Lung (tissue), 12 donors: Measurements from ENCODE around the gene DOCK11. TPM values are rescaled to one million over a fixed set of nuclear protein-coding genes. Genes with fewer than 3 reads are reported as not detected.
"Not testable (repeated sequence)": the region's sequence is repeated elsewhere in the genome, so short reads cannot be mapped to it uniquely, and the experiment has no call there.

Experiments
- ATAC-seq: fragments of 200-7000 bp; cut with Tn5 transposase; one replicate; pipeline ENCODE4 v1.9.1; 2020; ENCODE audit warnings: moderate number of reproducible peaks; ENCODE audit not compliant: insufficient read depth, low FRiP score
- DNase-seq, 3 donors: peaks; one replicate each; pipeline ENCODE4 v3.0.0-alpha.2; 2013 to 2017
- H3K27ac ChIP-seq, 2 donors: one replicate each; pipeline ENCODE4 v1.5.1; 2013; ENCODE audit warnings: mild to moderate bottlenecking in 2 of 2, moderate library complexity in 2 of 2, control low read depth in 1 of 2, inconsistent platforms in 1 of 2, low read depth in 1 of 2, low read length in 1 of 2
- H3K27me3 ChIP-seq, 3 donors: one replicate each; pipeline ENCODE4 v1.5.1; 2013; ENCODE audit warnings: low read length in 2 of 3; ENCODE audit not compliant: control insufficient read depth in 3 of 3, insufficient read depth in 3 of 3
- H3K36me3 ChIP-seq, 4 donors: one replicate each; pipeline ENCODE4 v1.5.1; 2013; ENCODE audit warnings: low read length in 4 of 4, mild to moderate bottlenecking in 1 of 4, moderate library complexity in 1 of 4; ENCODE audit not compliant: control insufficient read depth in 4 of 4, insufficient read depth in 4 of 4
- H3K4me1 ChIP-seq, 5 donors: one replicate each; pipeline ENCODE4 v1.5.1; 2013; ENCODE audit warnings: low read length in 5 of 5, mild to moderate bottlenecking in 2 of 5, moderate library complexity in 1 of 5; ENCODE audit not compliant: control insufficient read depth in 5 of 5, insufficient read depth in 5 of 5
- H3K4me3 ChIP-seq: one replicate; pipeline ENCODE4 v1.5.1; 2013; ENCODE audit warnings: mild to moderate bottlenecking, control low read depth, moderate library complexity
- H3K9ac ChIP-seq, 2 donors: one replicate each; pipeline ENCODE4 v1.5.1; 2013; ENCODE audit warnings: low read length in 2 of 2, control low read depth in 1 of 2; ENCODE audit not compliant: insufficient read depth in 1 of 2
- H3K9me3 ChIP-seq, 4 donors: one replicate each; pipeline ENCODE4 v1.5.1; 2013; ENCODE audit warnings: low read length in 3 of 4, mild to moderate bottlenecking in 1 of 4, moderate library complexity in 1 of 4; ENCODE audit not compliant: control insufficient read depth in 4 of 4, insufficient read depth in 3 of 4
- WGBS, 2 donors: extraction: QIAGEN DNeasy Blood & Tissue Kit; methylation state at CpG; one replicate each; pipeline ENCODE4 v1.1.7; 2013; 5-methylcytosine and 5-hydroxymethylcytosine counted together
- polyA plus RNA-seq, 2 donors: library from polyadenylated mRNA; stranded (reverse); fragments of 200-250 nt; gene quantifications; one replicate each; pipeline ENCODE4 v1.2.1, GENCODE V29; 2013
- total RNA-seq, 2 donors: library from RNA; depleted of rRNA in 1 of 2; stranded (reverse); fragments of >200 nt in 1 of 2; gene quantifications; one replicate each; pipeline ENCODE4 v1.2.1, GENCODE V29; 2014 to 2021
- TF ChIP-seq, protein P1 (sequence below): IDR thresholded peaks from 2 replicates; pipeline ENCODE4 v1.5.1; 2012; ENCODE audit warnings: mild to moderate bottlenecking; ENCODE audit errors: control extremely low read depth, extremely low read depth
- donor health status: control.
- donor health status: control.
- donor health status: Bipolar disorder and iron deficiency.
- donor health status: healthy.
- donor health status: DM: yes; HTN: yes; CAD: no.

The DOCK11 gene
- total and polyA plus RNA-seq, 4 donors, result 16.0 to 32.0 (median 23.6) TPM

GRCh38 chrX:118702741-118703140 lies 207.1 kb downstream of the DOCK11 start:
- no peaks in the 10 kb centered on the region for H3K9me3 ChIP-seq
- 87 to 90% methylated on average over 5 of the region's 5 CpGs for WGBS, 2 donors
- H3K4me3 ChIP-seq, result no peak overlapping the region
- DNase-seq, result no peak
- peaks cover 0 to 1% (median 0%) of the 10 kb centered on the region in 5 donors for H3K4me1 ChIP-seq
- no peak for ATAC-seq
- H3K27ac ChIP-seq, result no peak overlapping the region
- H3K9ac ChIP-seq, result no peak overlapping the region
- TF ChIP-seq, protein P1, sequence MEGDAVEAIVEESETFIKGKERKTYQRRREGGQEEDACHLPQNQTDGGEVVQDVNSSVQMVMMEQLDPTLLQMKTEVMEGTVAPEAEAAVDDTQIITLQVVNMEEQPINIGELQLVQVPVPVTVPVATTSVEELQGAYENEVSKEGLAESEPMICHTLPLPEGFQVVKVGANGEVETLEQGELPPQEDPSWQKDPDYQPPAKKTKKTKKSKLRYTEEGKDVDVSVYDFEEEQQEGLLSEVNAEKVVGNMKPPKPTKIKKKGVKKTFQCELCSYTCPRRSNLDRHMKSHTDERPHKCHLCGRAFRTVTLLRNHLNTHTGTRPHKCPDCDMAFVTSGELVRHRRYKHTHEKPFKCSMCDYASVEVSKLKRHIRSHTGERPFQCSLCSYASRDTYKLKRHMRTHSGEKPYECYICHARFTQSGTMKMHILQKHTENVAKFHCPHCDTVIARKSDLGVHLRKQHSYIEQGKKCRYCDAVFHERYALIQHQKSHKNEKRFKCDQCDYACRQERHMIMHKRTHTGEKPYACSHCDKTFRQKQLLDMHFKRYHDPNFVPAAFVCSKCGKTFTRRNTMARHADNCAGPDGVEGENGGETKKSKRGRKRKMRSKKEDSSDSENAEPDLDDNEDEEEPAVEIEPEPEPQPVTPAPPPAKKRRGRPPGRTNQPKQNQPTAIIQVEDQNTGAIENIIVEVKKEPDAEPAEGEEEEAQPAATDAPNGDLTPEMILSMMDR, result no peak
- no peaks in the 10 kb centered on the region for H3K27me3 ChIP-seq
- H3K36me3 ChIP-seq, result no peaks in the 10 kb centered on the region

GRCh38 chrX:118706681-118707080 lies 211.1 kb downstream of the DOCK11 start:
- no peak for DNase-seq
- ATAC-seq, result no peak

DNA sequence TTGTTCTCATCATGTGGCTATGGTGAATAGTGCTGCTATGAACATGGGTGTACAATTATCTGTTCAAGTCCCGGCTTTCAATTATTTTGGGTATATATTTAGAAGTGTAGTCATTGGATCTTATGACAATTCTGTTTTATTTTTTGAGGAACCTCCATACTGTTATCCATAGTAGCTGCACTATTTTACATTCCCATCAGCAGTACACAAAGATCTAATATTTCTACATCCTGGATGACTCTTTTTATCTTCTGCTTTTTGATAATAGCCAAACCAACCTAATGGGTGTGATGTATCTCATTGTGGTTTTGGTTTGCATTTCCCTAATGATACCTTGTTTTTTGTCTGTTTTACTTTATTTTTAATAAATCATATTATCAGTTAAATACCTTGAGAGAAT lies 218.9 kb downstream of the DOCK11 start:
- Histone ChIP-seq H3K27ac (no peak overlapping the region), H3K9me3 (peaks cover 0 to 2% (median 0%) of the 10 kb centered on the region in 4 donors), H3K27me3 (no peaks in the 10 kb centered on the region), H3K36me3 (no peaks in the 10 kb centered on the region), H3K9ac (no peak overlapping the region), H3K4me1 (no peaks in the 10 kb centered on the region), H3K4me3 (no peak overlapping the region)
- TF ChIP-seq, protein P1, result no peak
- DNase-seq, result no peak
- 86 to 90% methylated on average over 1 of the region's 1 CpG for WGBS, 2 donors
- no peak for ATAC-seq

More at GRCh38 chrX:118706681-118707080, 211.1 kb downstream of the DOCK11 start:
- no peak overlapping the region for H3K4me3 ChIP-seq
- H3K9me3 ChIP-seq, result peaks cover 0 to 2% (median 0%) of the 10 kb centered on the region in 4 donors
- TF ChIP-seq, protein P1, result no peak
- no peak overlapping the region for H3K27ac ChIP-seq
- H3K4me1 ChIP-seq, result peaks cover 0 to 1% (median 0%) of the 10 kb centered on the region in 5 donors
- H3K36me3 ChIP-seq, result no peaks in the 10 kb centered on the region
- H3K9ac ChIP-seq, result no peak overlapping the region
- H3K27me3 ChIP-seq, result no peaks in the 10 kb centered on the region
- WGBS, 2 donors, result 63 to 72% methylated on average over 4 of the region's 4 CpGs

GRCh38 chrX:118715917-118716316 lies 220.3 kb downstream of the DOCK11 start:
- H3K4me1 ChIP-seq, H3K4me3 ChIP-seq, H3K9me3 ChIP-seq, H3K9ac ChIP-seq, H3K36me3 ChIP-seq, DNase-seq, H3K27ac ChIP-seq, ATAC-seq, H3K27me3 ChIP-seq: not testable (repeated sequence)
- 53 to 85% methylated on average over 14 of the region's 14 CpGs for WGBS, 2 donors

DNA sequence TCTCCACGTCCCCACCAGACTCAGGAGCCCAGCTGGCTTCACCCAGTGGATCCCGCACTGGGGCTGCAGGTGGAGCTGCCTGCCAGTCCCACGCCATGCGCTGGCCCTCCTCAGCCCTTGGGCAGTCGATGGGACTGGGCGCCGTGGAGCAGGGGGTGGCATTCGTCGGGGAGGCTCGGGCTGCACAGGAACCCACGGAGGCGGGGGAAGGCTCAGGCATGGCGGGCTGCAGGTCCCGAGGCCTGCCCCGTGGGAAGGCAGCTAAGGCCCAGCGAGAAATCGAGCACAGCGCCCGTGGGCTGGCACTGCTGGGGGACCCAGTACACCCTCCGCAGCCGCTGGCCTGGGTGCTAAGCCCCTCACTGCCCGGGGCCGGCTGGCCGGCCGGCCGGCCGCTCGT lies 221.2 kb downstream of the DOCK11 start:
- H3K27me3 ChIP-seq, result not testable (repeated sequence)

More for the DNA sequence above, 221.2 kb downstream of the DOCK11 start:
- not testable (repeated sequence) for DNase-seq, H3K9ac ChIP-seq, H3K27ac ChIP-seq, H3K9me3 ChIP-seq, H3K36me3 ChIP-seq, H3K4me3 ChIP-seq, ATAC-seq, H3K4me1 ChIP-seq
- 95% methylated on average over 14 to 28 of the region's 28 CpGs for WGBS, 2 donors
